GM21723 (cell line): ENCODE results near the gene CHAT.

Experiments
- ATAC-seq: cut with Tn5 transposase; IDR thresholded peaks from one replicate; pipeline ENCODE4 v1.9.1; 2021; ENCODE audit warnings: mild to moderate bottlenecking, moderate library complexity; ENCODE audit not compliant: unreplicated experiment

CHAT gene

DNA sequence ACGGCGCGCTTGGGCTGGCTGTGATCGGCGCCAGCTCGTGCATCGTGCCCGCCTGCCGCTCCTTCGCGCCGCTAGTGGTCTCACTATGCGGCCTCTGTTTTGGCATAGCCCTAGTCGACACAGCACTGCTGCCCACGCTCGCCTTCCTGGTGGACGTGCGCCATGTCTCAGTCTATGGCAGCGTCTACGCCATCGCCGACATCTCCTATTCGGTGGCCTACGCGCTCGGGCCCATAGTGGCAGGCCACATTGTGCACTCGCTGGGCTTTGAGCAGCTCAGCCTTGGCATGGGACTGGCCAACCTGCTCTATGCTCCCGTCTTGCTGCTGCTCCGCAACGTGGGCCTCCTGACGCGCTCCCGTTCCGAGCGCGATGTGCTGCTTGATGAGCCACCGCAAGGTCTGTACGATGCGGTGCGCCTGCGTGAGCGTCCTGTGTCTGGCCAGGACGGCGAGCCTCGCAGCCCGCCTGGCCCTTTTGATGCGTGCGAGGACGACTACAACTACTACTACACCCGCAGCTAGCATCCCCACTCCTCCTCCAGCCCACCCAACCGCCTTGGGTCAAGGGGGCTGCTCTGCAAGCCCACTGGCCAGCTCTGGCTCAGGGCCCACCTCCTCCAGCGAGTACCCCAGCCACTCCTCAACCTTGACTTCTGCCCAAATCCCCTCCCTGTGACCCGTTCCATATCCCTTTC is 1.9 kb upstream of the CHAT start:
- no peak for ATAC-seq

DNA sequence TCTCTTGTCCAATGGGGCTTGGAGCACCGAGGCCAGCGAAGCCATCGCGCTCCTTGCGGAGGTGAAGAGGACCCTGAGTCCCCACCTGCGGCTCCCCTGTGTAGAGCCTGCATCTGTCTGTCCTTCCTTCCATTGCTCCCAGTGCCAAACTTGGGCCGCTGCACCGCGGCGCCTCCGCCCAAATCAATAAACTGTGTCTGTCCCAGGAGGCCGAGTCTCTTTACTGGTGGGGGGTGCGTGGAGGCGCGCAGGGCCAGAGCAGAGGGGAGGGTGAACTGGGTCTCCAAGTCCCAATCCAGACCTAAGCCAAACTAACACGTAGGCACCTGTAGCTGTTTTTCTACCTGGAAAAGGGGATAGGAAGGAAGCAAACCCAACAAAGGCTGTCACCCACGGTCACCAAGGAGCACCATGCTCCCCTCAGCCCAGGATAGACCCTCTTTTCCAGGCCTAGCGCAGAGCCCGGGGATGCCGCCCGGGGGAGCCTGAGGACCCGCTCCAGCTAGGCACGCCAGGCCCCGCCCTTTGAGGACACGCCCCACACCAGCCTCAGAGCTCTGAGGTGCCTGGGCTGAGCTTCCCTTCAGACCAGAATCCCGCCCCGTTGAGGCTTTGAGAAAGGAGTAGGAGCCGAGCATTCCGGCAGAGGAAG is 1.2 kb upstream of the CHAT start:
- no peak for ATAC-seq

DNA sequence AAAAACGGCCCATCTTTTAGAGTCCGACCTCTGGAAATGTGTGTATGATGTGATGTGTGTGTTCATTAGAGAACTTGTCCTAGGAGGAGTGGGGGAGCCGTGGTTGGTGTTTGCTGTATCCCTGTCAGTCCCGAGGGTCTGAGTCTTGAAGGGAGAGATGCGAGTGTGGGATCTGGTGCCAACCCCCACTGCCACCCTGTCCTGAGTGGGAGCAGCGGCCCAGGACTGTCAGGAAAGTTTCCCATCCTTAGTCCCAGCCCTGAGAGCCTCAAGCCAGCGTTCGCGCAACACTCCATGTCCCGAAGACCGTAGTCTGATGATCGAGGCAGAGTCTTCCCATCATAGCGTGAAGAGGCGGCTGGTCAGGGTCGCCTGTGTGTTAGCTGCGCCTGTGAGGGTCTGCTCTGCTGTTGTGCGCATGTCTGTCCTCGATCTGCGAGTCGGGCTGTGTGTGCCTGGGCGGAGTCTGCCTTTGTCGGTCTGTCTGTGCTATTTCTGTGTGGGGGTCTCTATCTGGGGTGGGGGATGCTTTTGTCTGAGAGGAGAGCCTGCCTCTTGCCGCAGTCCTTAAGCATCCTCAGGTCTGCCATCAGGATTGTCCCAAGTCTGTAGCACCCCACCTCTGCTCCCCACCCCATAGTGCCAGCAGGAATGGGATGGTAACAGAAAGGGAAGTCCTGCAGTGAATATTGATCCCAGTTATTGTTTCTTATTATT is 514 bp upstream of the CHAT start:
- no peak for ATAC-seq

DNA sequence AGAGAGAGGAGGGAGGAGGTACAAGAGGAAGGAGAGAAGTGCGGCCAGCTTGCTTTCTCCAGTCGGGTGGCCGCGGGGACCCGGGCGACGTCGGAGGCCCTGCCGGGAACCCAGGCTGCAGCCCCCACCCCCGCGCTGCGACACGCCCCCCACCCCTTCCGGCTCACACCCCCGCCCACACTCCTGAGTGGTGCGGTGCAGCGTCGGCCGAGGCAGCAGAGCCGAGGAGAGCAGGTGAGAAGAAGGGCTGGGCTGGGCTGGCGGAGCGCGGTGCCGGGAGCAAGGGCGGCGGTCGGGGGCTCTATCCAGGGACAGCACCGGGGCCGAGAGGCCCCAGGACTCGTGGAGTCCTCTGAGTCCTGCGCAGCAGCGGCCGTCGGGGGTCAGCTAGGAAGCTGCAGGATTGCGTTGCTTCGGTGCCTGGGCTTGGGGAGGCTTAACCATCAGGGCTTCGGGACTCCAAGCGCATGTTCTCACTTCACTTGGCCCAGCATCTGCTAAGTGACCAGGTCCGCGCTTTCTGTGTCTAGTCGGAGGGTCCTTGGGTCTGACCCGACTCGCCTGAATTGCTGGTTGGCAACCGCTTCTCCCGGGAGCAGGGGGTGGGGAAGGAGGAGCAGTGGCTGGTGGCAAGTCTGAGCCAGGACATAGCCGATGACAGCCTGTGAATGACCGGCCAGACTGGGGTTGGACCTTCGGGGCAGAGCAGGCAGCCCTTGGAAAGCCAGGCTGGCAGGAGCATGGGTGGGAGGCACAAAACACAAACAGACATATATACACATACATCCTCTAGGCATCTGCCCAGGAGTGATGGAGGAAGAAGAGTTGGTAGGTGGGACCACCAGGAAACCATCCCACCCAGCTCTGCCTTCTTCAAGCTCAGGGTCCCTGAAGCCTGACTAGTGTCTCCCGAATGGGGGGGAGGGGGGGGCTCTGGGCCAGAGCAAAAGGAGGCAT is 683 bp downstream of the CHAT start:
- no peak for ATAC-seq

DNA sequence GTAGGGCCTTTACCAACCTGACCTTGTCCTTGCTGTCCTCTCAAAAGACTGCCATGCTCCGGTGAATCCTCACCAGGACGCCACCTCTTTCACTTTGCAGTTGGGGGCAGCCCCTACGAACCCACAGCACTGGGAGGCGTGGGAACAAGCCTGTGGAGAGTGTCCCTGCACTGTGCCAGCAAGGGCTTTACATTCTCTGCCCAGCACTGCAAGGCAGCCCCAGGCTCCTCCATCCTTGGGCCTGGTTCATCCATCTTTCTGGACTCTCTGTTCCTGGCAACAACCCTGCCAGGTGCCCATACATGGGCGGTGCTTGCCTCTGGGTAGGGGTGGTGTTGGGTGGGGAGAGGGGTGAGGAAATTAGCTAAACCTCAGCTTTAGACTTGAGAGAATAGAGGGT is 1.4 kb downstream of the CHAT start:
- no peak for ATAC-seq

DNA sequence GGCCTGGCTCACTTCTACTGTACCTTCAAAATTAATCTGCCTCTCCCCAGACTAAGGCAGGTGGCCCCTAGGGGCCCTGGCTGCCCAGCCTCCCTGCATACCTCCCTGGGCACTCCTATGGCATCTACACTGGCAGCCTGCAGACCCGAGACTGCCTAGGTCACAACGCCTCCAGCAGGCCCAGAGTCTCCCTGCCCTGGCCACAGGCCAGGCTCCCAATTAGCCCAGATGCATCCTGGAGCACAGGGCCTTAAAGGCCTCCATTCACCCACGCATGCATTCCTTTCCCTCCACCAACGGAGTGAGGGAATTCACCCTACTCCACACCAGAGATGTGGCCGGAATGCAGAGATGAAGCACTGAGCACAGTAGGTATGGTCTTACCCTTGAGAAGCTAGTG is 1.9 kb downstream of the CHAT start:
- no peak for ATAC-seq

DNA sequence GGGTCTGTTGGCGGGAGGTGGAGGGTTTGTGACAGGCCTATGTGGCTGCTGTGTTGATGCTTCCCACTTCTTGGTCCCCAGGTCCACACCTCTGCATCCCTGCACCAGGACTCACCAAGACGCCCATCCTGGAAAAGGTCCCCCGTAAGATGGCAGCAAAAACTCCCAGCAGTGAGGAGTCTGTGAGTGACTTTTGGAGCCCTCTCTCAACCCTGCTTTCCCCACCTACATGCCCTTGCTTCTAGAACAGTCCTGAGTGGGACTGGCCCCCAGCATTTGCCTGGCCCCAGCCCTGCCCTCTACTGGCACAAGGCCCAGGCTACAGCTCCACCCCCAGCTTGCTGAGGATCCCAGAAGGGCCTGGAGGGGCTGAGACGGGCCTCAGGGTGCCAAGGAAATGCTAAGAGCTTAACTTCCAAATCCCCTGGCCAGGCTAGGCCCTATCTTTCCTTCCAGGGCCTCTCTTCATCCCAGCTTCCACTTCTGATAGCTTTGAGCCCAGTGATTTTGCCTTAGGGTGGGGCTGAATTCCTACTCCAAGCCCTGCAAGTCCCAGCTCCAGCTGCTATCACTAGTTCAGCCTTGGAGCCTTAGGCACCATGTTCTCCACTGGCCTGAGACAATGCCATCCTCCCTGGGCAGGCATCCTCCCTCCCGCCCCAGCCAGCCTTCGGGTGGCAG is 2.7 kb downstream of the CHAT start:
- ATAC-seq = no peak

DNA sequence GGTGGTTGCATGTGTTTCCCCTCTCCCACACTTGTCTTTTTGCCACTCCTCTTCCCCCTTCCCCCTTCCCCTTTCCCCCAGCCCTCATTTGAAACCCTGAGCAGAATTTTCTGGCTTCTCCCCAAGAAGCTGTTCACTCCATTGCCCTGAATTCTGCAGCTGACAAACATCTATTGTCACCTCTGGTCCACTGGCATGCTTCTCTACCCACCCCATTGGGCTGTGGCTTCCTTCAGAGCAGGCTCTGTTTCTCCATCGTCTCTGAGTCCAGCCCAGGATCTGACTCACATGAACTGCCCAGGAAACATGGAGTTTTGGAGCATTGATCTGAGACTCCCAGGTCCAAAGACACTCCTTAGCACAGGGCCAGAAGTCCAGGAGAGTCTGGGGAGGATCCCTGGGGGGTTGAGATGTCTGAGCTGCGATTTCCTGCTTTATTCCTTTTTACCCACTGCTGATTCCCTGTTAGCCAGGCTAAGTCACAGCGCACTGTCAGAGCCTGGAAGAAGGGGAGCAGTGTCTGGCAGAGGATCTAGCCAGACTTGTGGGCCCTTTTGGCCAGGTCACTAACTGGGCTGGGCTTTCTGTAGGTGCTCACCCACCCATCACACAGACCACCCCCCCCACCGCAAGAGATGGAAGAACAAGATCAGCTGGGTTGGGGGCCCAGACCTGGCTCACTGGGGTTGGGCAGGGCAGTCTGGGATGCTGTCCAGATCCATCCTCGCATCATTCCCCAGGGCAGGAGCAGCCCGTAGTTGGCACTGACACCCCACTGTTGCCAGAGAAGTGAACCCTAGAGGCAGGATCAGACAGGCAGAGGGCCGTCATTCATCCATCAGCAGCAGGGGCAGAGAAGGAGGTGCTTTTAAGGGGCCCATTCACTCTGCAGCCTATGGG is 3.5 kb downstream of the CHAT start:
- no peak for ATAC-seq

DNA sequence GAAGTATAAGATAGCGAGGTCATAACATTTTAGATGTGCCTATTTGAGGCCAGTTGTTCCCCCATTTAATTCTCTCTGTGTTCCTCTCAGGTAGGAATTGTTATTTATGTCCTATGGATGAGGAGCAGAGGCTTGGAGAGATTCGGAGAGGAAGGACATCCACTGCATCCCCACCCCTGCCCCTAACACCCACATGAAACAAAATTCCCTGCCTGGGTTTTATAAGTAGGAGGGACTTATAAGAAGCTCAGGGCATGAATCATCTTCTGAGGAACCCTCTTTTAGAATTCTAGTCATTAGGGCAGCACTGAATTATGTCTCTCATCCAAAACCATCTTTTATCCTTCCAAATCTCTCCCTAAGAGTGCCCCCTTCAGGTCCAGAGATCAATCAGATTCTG is 5.0 kb downstream of the CHAT start:
- ATAC-seq = no peak

DNA sequence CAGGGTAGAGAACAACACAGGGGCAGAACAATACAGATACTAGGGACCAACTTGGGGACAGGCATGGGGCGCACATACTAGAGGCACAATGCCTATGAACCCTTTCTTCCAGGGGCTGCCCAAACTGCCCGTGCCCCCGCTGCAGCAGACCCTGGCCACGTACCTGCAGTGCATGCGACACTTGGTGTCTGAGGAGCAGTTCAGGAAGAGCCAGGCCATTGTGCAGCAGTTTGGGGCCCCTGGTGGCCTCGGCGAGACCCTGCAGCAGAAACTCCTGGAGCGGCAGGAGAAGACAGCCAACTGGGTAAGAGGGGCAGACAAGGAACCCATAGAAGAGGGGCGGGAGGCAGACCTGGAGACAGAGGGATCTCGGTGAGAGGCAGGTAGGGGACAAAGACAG is 5.8 kb downstream of the CHAT start:
- ATAC-seq = no peak

DNA sequence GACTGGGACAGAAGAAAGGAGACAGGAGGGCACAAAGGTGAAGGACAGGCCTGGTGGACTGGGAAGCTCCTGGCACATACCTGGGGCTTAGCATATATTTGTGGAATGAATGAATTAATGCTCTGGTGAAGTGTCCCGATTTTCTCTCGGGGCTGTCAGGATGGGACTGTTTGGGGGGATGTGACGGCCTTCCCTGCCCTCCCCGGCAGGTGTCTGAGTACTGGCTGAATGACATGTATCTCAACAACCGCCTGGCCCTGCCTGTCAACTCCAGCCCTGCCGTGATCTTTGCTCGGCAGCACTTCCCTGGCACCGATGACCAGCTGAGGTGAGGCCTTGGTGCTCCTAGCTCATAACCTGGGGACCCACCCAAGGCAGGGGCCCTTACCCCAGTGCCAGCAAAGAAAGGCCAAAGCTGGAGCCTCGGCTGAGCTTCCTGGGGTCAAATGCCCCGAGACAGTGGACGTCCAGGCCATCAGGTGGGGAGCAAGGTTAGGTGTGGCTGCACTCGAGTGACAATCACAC is 6.5 kb downstream of the CHAT start:
- ATAC-seq = no peak

DNA sequence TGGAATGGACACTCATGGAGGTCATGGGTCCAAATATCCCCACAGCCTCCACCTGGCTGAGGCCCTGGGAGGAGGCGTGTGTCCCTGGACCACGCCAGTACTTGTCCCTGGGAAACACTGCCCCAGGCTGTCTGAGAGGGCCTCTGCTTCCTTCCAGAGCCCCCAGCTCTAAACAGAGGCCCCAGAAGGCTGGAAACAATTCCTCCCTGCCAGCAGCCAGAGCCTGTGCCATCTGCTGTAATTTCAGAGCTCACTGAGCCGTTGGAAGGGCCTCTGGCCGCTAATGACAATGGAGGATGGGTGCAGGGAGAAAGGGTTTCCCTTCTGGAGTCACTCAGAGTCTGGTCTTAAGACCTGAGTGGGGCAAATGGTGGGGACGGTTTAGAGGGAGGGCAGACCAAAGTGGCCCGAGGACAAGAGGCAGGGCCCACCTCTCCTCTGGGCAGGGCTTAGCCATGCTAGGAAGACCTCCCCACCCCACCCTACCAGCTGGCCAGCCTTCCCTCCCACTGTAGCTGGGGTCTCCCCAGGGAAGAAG is 7.1 kb downstream of the CHAT start:
- no peak for ATAC-seq

DNA sequence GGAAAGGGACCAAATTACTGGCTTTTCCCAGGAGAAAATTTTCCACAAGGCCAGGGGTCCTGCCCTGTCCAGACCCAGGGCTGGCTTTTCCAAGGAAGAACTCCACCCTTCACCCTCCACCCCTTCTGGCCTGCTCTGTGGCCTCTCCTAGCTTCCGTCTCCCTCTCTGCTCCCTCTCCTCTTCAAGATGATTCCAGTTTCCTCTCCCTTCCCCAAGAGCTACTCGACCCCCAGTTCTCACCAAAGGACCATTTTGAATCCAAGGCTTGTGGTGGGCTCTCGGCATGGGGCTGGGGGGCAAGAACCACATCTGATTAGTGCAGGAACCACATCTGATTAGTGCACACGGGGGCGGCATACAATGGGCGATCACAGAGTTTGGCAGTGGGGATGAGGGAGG is 7.7 kb downstream of the CHAT start:
- no peak for ATAC-seq

DNA sequence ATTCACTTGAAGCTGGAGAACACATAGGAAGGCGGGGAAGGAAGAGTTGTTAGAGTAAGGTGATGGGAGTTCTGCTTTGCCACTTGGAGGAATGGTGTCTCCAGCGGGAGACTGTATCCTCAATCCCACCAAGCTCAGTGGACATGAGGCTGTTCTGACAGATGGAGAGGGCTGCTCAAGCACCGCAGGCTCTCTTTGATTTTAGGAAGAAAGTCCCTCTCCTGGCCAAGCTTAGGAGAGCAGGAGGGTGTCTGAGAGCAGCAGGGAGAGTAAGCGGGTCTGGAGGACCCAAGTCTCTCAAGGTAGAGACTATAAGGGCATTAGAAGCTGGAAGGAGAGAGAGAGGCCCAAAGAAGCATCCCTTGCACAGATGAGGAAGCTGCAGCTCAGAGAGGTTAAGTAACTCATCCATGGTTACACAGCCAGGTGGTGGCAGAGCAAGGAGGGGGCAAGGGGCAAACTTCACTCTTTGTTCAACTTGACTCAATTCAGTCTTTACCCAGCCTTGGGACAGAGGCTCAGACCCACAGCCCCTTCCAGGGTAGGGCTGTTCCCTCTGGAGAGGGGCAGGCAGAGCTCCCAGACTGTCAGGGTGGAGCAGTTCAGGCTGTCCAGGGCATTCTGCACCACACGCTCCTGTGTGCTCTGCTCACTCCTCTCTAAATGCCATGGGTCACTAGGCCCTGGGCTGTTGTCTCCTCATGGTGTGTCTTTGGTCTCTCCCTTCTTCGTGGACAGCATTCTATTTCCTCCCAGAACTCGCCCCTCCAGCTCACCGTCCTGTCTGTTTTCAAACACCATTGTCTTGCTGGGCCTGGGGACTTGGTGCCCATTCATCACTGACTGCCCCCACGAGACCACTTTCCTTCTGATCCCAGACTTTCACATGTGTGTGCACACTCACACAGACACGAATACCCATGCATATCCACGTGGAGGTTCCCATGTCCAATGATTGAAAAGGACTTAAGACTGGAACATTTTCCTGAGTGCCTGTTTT is 8.9 kb downstream of the CHAT start:
- ATAC-seq = no peak

DNA sequence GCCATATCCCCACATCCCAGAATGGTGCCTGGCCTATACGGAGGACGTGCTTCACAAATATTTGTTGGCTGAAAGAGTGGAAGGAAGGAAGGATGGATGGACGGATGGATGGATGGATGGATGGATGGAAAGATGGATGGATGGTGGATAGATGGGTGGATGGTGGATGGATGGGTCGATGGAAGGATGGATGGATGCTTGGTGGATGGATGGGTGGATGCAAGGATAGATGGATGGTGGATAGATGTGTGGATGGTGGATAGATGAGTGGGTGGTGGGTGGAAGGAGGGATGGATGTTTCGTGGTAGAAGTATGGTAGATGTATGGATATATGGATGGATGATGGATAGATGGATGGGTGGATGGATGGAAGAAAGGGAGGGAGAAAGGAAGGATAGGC is 10.8 kb downstream of the CHAT start:
- no peak for ATAC-seq

DNA sequence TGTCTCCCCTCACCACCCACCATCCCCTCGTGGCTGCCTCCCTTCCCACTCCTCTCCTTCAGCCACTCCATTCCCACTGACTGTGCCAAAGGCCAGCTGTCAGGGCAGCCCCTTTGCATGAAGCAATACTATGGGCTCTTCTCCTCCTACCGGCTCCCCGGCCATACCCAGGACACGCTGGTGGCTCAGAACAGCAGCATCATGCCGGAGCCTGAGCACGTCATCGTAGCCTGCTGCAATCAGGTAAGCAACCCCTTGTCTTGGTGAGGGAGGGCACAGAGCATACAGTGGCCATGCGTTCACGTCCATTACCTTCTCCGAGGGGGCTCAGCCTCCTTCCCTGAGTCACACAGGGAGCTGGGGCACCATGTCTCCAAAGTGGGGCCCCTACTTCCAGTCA is 11.6 kb downstream of the CHAT start:
- ATAC-seq = no peak

DNA sequence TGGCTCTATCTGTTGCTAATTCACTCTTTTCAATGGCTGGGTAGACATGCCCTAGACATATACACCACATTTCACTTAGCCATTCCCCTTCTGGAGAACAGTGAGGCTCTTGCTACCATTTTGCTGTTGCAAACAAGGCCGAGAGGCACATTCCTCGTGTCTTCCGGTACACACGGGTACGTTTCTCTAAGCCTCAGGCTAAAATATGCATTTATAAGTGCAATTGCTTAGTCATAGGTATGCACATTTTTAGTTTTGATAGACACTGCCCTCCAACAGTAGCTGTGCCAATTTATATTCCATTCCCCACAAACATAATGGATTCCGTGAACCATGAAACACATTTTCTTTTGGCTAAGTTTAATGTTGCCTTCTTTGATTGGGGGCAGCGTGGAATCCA is 13.2 kb downstream of the CHAT start:
- no peak for ATAC-seq
